CD14-positive monocyte (primary cell): ENCODE data around the gene OTC. TPM values are rescaled to one million over a fixed set of nuclear protein-coding genes. Genes with fewer than 3 reads are reported as not detected.

Experiments used
- DNase-seq, 3 donors: peaks; one replicate each; pipeline ENCODE4 v3.0.0-alpha.2; 2011 to 2022
- H2AFZ ChIP-seq: 2 replicates; pipeline ENCODE4 v1.6.0; 2012; ENCODE audit warnings: mild to moderate bottlenecking, low read depth, low read length, inconsistent platforms; ENCODE audit not compliant: insufficient read depth, poor library complexity, severe bottlenecking
- H3K27ac ChIP-seq, 2 donors: 1 replicate in 1 of 2; 2 replicates in 1 of 2; pipeline ENCODE4 v1.5.1; 2012 to 2013; ENCODE audit warnings: low read length in 2 of 2, control low read depth in 1 of 2, inconsistent platforms in 1 of 2, low read depth in 1 of 2, mild to moderate bottlenecking in 1 of 2
- H3K27me3 ChIP-seq, 2 donors: one replicate each; pipeline versions ENCODE4 v1.6.0 to v1.6.1; 2011 to 2013; ENCODE audit warnings: low read length in 2 of 2; ENCODE audit not compliant: control insufficient read depth in 2 of 2, insufficient read depth in 2 of 2
- H3K36me3 ChIP-seq, 2 donors: replicated peaks in 1 of 2; 1 replicate in 1 of 2; 2 replicates in 1 of 2; pipeline versions ENCODE4 v1.5.1 to v1.6.1; 2012 to 2013; ENCODE audit warnings: low read length in 2 of 2, control low read depth in 1 of 2, inconsistent platforms in 1 of 2, mild to moderate bottlenecking in 1 of 2; ENCODE audit not compliant: insufficient read depth in 2 of 2, control insufficient read depth in 1 of 2
- H3K4me1 ChIP-seq, 2 donors: 1 replicate in 1 of 2; 2 replicates in 1 of 2; pipeline versions ENCODE4 v1.5.1 to v1.6.1; 2012 to 2013; ENCODE audit warnings: low read length in 2 of 2, control low read depth in 1 of 2, inconsistent platforms in 1 of 2, mild to moderate bottlenecking in 1 of 2, moderate library complexity in 1 of 2; ENCODE audit not compliant: insufficient read depth in 2 of 2, control insufficient read depth in 1 of 2
- H3K4me2 ChIP-seq: replicated peaks from 2 replicates; pipeline ENCODE3; 2012; ENCODE audit warnings: low read length, moderate library complexity, mild to moderate bottlenecking; ENCODE audit not compliant: poor library complexity, severe bottlenecking; ENCODE audit errors: extremely low read depth
- H3K4me3 ChIP-seq, 3 experiments: fragments of 200-600 bp in 1 of 3; sonication (generic) in 1 of 3; replicated peaks in 1 of 3; 1 replicate in 2 of 3; 2 replicates in 1 of 3; pipeline ENCODE4 v1.5.1; 2011 to 2013; ENCODE audit warnings: low read length in 3 of 3, mild to moderate bottlenecking in 3 of 3, control low read depth in 2 of 3, low read depth in 2 of 3, inconsistent platforms in 1 of 3, moderate library complexity in 1 of 3
- H3K79me2 ChIP-seq: 2 replicates; pipeline ENCODE4 v1.6.0; 2012; ENCODE audit warnings: mild to moderate bottlenecking, control low read depth, inconsistent platforms, low read length, moderate library complexity; ENCODE audit not compliant: insufficient read depth
- H3K9ac ChIP-seq: 2 replicates; pipeline ENCODE4 v1.6.0; 2017; ENCODE audit warnings: low read length, mild to moderate bottlenecking; ENCODE audit not compliant: insufficient read depth, poor library complexity, severe bottlenecking
- H3K9me3 ChIP-seq, 2 donors: replicated peaks in 1 of 2; 1 replicate in 1 of 2; 2 replicates in 1 of 2; pipeline versions ENCODE4 v1.5.1 to v1.6.1; 2012 to 2013; ENCODE audit warnings: low read length in 2 of 2, control low read depth in 1 of 2; ENCODE audit not compliant: control insufficient read depth in 1 of 2, insufficient read depth in 1 of 2
- H4K20me1 ChIP-seq: 2 replicates; pipeline ENCODE4 v1.6.0; 2012; ENCODE audit warnings: mild to moderate bottlenecking, low read length, control low read depth, moderate library complexity; ENCODE audit not compliant: insufficient read depth
- H3K27ac Mint-ChIP-seq, 7 donors: one replicate each; pipeline ENCODE4 v1.8.0; 2020; ENCODE audit warnings: mild to moderate bottlenecking in 7 of 7, mixed read lengths in 7 of 7, moderate library complexity in 6 of 7, inconsistent platforms in 2 of 7
- H3K27me3 Mint-ChIP-seq, 3 donors: one replicate each; pipeline ENCODE4 v1.8.0; 2021 to 2022; ENCODE audit warnings: low read depth in 3 of 3, mild to moderate bottlenecking in 3 of 3, mixed read lengths in 3 of 3, moderate library complexity in 3 of 3, inconsistent platforms in 1 of 3
- H3K36me3 Mint-ChIP-seq, 2 donors: one replicate each; pipeline ENCODE4 v1.8.0; 2020; ENCODE audit warnings: mixed read lengths in 2 of 2, inconsistent platforms in 1 of 2, mild to moderate bottlenecking in 1 of 2
- H3K4me1 Mint-ChIP-seq: one replicate; pipeline ENCODE4 v1.8.0; 2020; ENCODE audit warnings: mild to moderate bottlenecking, mixed read lengths
- H3K4me3 Mint-ChIP-seq, 2 donors: one replicate each; pipeline ENCODE4 v1.8.0; 2020; ENCODE audit warnings: mild to moderate bottlenecking in 2 of 2, mixed read lengths in 2 of 2, moderate library complexity in 1 of 2
- H3K9me3 Mint-ChIP-seq, 7 donors: one replicate each; pipeline ENCODE4 v1.8.0; 2020 to 2022; ENCODE audit warnings: mixed read lengths in 7 of 7, mild to moderate bottlenecking in 6 of 7, moderate library complexity in 6 of 7, inconsistent platforms in 2 of 7
- WGBS: methylation state at CpG from one replicate; pipeline ENCODE4 v1.1.5; 2013; ENCODE audit warnings: missing lambda C conversion rate; ENCODE audit not compliant: insufficient coverage; 5-methylcytosine and 5-hydroxymethylcytosine counted together
- intact Hi-C, 2 donors: fragments of 100-400 bp; cut with micrococcal nuclease; formaldehyde crosslinking; loops; one replicate each; pipeline versions ENCODE4 v1.15.0 to v1.15.1; 2023
- polyA plus RNA-seq, 3 donors: library from polyadenylated mRNA; depleted of rRNA in 1 of 3; unstranded in 2 of 3; stranded (reverse) in 1 of 3; fragments of 300-500 nt in 2 of 3; fragments of >200 nt in 1 of 3; fragmentation: Illumina TruSeq in 2 of 3; gene quantifications; 1 replicate in 2 of 3; 2 replicates in 1 of 3; pipeline ENCODE4 v1.2.3, GENCODE V29; 2012 to 2021
- small RNA-seq: library from RNA; depleted of rRNA; stranded (forward); fragments of <200 nt; gene quantifications from one replicate; pipeline ENCODE3, GENCODE V24; 2012; ENCODE audit warnings: low read depth; ENCODE audit not compliant: insufficient read length
- TF ChIP-seq, protein P1 (sequence below): fragments of 200-600 bp; IDR thresholded peaks from one replicate; pipeline ENCODE4 v1.8.0; 2022; ENCODE audit warnings: antibody characterized with exemption, mild to moderate bottlenecking

The OTC gene
- polyA plus RNA-seq, 3 donors: not detected

DNA sequence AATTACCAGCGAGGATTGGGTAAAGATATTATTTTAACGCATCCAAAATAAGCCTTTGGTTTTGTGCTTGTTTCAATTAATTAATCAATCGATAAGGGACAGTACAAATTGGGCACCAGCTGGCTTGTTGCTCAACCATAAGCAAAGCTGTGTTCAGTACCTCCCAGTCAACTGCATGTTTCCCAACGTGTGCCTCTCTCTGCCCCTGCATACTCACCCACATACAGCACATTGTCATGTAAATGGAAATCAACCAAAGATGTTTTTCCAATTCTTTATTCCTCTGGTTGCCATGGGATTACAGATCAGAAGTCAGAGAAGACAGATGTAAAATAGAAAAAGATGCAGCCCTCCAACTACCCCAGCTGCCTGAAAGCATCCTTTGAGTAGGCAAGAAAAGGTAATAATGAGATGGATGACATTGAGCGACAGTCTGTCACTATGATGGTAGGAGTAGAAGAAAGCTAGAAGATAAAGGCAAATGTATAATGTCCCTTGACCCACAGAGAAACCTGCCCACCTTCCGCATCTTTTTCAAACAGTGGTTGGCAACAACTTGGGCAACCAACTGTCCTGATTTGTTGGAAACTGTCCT, 116.3 kb downstream of the OTC start:
- no peaks in the 10 kb centered on the region for H3K79me2 ChIP-seq
- no CpG with 5 or more reads among the region's 6 CpGs for WGBS
- H3K4me2 ChIP-seq: no peak overlapping the region

More for the DNA sequence above, 116.3 kb downstream of the OTC start:
- H3K4me1 Mint-ChIP-seq: no peaks in the 10 kb centered on the region
- Histone ChIP-seq H4K20me1 (no peaks in the 10 kb centered on the region), H3K9ac (no peak overlapping the region), H2AFZ (no peak overlapping the region), H3K36me3 (no peaks in the 10 kb centered on the region), H3K9me3 (no peaks in the 10 kb centered on the region), H3K27me3 (no peaks in the 10 kb centered on the region), H3K4me1 (no peaks in the 10 kb centered on the region), H3K4me3 (no peak overlapping the region), H3K27ac (no peak overlapping the region)
- no peaks in the 10 kb centered on the region for H3K36me3 Mint-ChIP-seq
- intact Hi-C loops: no loop called here
- TF ChIP-seq, protein P1, sequence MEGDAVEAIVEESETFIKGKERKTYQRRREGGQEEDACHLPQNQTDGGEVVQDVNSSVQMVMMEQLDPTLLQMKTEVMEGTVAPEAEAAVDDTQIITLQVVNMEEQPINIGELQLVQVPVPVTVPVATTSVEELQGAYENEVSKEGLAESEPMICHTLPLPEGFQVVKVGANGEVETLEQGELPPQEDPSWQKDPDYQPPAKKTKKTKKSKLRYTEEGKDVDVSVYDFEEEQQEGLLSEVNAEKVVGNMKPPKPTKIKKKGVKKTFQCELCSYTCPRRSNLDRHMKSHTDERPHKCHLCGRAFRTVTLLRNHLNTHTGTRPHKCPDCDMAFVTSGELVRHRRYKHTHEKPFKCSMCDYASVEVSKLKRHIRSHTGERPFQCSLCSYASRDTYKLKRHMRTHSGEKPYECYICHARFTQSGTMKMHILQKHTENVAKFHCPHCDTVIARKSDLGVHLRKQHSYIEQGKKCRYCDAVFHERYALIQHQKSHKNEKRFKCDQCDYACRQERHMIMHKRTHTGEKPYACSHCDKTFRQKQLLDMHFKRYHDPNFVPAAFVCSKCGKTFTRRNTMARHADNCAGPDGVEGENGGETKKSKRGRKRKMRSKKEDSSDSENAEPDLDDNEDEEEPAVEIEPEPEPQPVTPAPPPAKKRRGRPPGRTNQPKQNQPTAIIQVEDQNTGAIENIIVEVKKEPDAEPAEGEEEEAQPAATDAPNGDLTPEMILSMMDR: no peak
- no peak for DNase-seq
- no peak overlapping the region for H3K27ac Mint-ChIP-seq
- peaks cover 0 to 3% (median 0%) of the 10 kb centered on the region in 7 donors for H3K9me3 Mint-ChIP-seq
- H3K27me3 Mint-ChIP-seq: peaks cover 0 to 2% (median 0%) of the 10 kb centered on the region in 3 donors
- no peak overlapping the region for H3K4me3 Mint-ChIP-seq

Small RNA genes within 50 kb of the gene (small RNA-seq; reads per million reads assigned to genes)
- not detected for gene RF00322

Other genes starting within 250 kb of the OTC start
- gene SRPX, start 131.7 kb upstream of the OTC start, polyA plus RNA-seq: not detected
- 10 to 100 TPM in 1 of 3 donors, 1 to 10 TPM in 2; 4.3 to 10.9 (median 5.1) TPM for gene RPGR, start 25.1 kb upstream of the OTC start, polyA plus RNA-seq
- not detected for gene TSPAN7, start 208.9 kb downstream of the OTC start, polyA plus RNA-seq